A549 treated with CpdA at 1 μM for 4 hours (cell line): ENCODE measurements around the gene VSTM4. TPM values are rescaled to one million over a fixed set of nuclear protein-coding genes. Genes with fewer than 3 reads are reported as not detected.

ENCODE experiments used
- total RNA-seq: library from RNA; stranded (reverse); fragments of 200-300 nt; extraction: Qiagen RNA extraction; gene quantifications from 5 replicates; pipeline ENCODE4 v1.2.3, GENCODE V29; 2022; ENCODE audit warnings: low read depth

VSTM4 gene
- 0.34 to 0.54 TPM (median 0.39 TPM) in 5 replicates for total RNA-seq

GRCh38 chr10:49115015-49115795, at the start of gene VSTM4:
TSS of gene VSTM4 (minus strand) at chr10:49115522. CDS start at chr10:49115485, 37 bp downstream.

GRCh38 chr10:49133706-49134248, 18.5 kb upstream of the VSTM4 start, which contains the start of gene FAM170B:
TSS of gene FAM170B (minus strand) at chr10:49134021. CDS start at chr10:49133918, 103 bp downstream.

Other genes with a start within 250 kb of the VSTM4 start
- gene LRRC18, start 175.7 kb downstream of the VSTM4 start, total RNA-seq, result not detected in 5 replicates
- gene FAM170B, start 18.5 kb upstream of the VSTM4 start, total RNA-seq, result not detected in 5 replicates
- not detected in 5 replicates for gene TMEM273, start 72.9 kb upstream of the VSTM4 start, total RNA-seq
- not detected in 5 replicates for gene C10orf71, start 183.6 kb upstream of the VSTM4 start, total RNA-seq